Ovary (tissue), 9 donors: ENCODE data around the gene TSKS. TPM values are rescaled to one million over a fixed set of nuclear protein-coding genes. Genes with fewer than 3 reads are reported as not detected.

Experiments
- DNase-seq, 5 donors: peaks; one replicate each; pipeline ENCODE4 v3.0.0-alpha.2; 2019 to 2020
- H3K27ac ChIP-seq, 2 donors: fragments of 200-600 bp; one replicate each; pipeline versions ENCODE4 v1.5.1 to v1.8.0; 2019 to 2022
- H3K27me3 ChIP-seq: fragments of 200-600 bp; one replicate; pipeline ENCODE4 v1.8.0; 2022
- H3K36me3 ChIP-seq: fragments of 200-600 bp; sonication (generic); one replicate; pipeline ENCODE4 v1.5.1; 2019
- H3K4me1 ChIP-seq: one replicate; pipeline ENCODE4 v1.8.1; 2013; ENCODE audit warnings: mild to moderate bottlenecking, moderate library complexity; ENCODE audit not compliant: insufficient read depth
- H3K4me3 ChIP-seq: fragments of 200-600 bp; sonication (generic); one replicate; pipeline ENCODE4 v1.5.1; 2017
- H3K9me3 ChIP-seq, 2 donors: fragments of 200-600 bp in 1 of 2; sonication (generic) in 1 of 2; one replicate each; pipeline versions ENCODE4 v1.5.1 to v1.8.1; 2013 to 2019; ENCODE audit warnings: mild to moderate bottlenecking in 1 of 2, moderate library complexity in 1 of 2
- CTCF ChIP-seq, 3 donors: fragments of 450-650 bp in 2 of 3; fragments of 200-600 bp in 1 of 3; IDR thresholded peaks; one replicate each; pipeline versions ENCODE4 v1.5.1 to v1.8.0; 2016 to 2022; ENCODE audit warnings: antibody characterized with exemption in 3 of 3, mild to moderate bottlenecking in 1 of 3
- EP300 ChIP-seq: sonication (generic); formaldehyde crosslinking; IDR thresholded peaks from one replicate; pipeline ENCODE4 v1.6.1; 2017; ENCODE audit warnings: antibody characterized with exemption
- POLR2A ChIP-seq: fragments of 450-650 bp; IDR thresholded peaks from one replicate; pipeline ENCODE4 v1.6.1; 2017; ENCODE audit warnings: antibody characterized with exemption, mild to moderate bottlenecking, moderate library complexity
- WGBS, 3 donors: extraction: QIAGEN DNeasy Blood & Tissue Kit in 1 of 3; methylation state at CpG; one replicate each; pipeline versions ENCODE4 v1.1.5 to v1.1.7; 2013 to 2017; 5-methylcytosine and 5-hydroxymethylcytosine counted together
- intact Hi-C, 4 donors: fragments of 100-400 bp; cut with DNase I; formaldehyde crosslinking; loops; one replicate each; pipeline versions ENCODE4 v1.11.0 to v1.15.1; 2022 to 2023
- polyA plus RNA-seq, 2 donors: library from polyadenylated mRNA; stranded (reverse); fragments of 200-250 nt in 1 of 2; fragments of 350-450 nt in 1 of 2; fragmentation: Illumina TruSeq in 1 of 2; extraction: RNeasy Lipid Tissue Mini Kit (QIAGEN cat#74804) in 1 of 2; gene quantifications; one replicate each; pipeline ENCODE4 v1.2.3, GENCODE V29; 2013 to 2014
- total RNA-seq, 7 donors: library from RNA; depleted of rRNA in 2 of 7; stranded (reverse); fragments of >200 nt in 2 of 7; fragmentation: NEBNext Ultra II Directional in 3 of 7; extraction: Animal tissue kit (Norgen Biotek cat#: 25700) in 3 of 7; gene quantifications; one replicate each; pipeline versions ENCODE4 v1.1.0 to v1.2.4, GENCODE V29; 2016 to 2023
- donor health status: DM: no; HTN: no; CAD: no; lungs with moderate emphysema.
- donor health status: DM: no; HTN: no; CAD: no.
- donor health status: Bipolar disorder and iron deficiency.
- donor health status: DM: yes; HTN: yes; CAD: no.
- donor health status: DM: no; HTN: no; CAD: no.
- donor health status: DM: yes; HTN: yes; CAD: no.

TSKS gene
- total and polyA plus RNA-seq, 9 donors: 0.15 to 0.71 (median 0.32) TPM; not detected in 4

- no peaks in the 10 kb centered on the region for H3K9me3 ChIP-seq
- H3K4me1 ChIP-seq: peaks cover 3% of the 10 kb centered on the region
- intact Hi-C loops: loop anchor here in 1 of 4 donors (5.0 kb wide), 1 partner anchor 137 kb away; no protein-coding TSS in a partner anchor
- no peaks in the 10 kb centered on the region for H3K27me3 ChIP-seq
- no peak for DNase-seq
- WGBS, 3 donors: 93 to 96% (median 94%) methylated on average over 23 of the region's 23 CpGs
- no peak overlapping the region for H3K4me3 ChIP-seq
- TF ChIP-seq EP300 (no peak), CTCF (IDR thresholded peaks at IDR 0.05) (no peak), POLR2A (no peak)
- no peak overlapping the region for H3K27ac ChIP-seq
- no peaks in the 10 kb centered on the region for H3K36me3 ChIP-seq
Measured at GRCh38 chr19:49744946-49745381, 18.1 kb downstream of the TSKS start.

- TF ChIP-seq POLR2A (no peak), CTCF (IDR thresholded peaks at IDR 0.05) (no peak), EP300 (no peak)
- Histone ChIP-seq H3K36me3 (no peaks in the 10 kb centered on the region), H3K4me1 (peaks cover 3% of the 10 kb centered on the region), H3K9me3 (no peaks in the 10 kb centered on the region), H3K4me3 (no peak overlapping the region), H3K27me3 (no peaks in the 10 kb centered on the region), H3K27ac (no peak overlapping the region)
- DNase-seq: no peak
- 88 to 91% (median 88%) methylated on average over 9 of the region's 9 CpGs for WGBS, 3 donors
- intact Hi-C loops: no loop called here
Measured at GRCh38 chr19:49741210-49741844, 21.8 kb downstream of the TSKS start.

DNA sequence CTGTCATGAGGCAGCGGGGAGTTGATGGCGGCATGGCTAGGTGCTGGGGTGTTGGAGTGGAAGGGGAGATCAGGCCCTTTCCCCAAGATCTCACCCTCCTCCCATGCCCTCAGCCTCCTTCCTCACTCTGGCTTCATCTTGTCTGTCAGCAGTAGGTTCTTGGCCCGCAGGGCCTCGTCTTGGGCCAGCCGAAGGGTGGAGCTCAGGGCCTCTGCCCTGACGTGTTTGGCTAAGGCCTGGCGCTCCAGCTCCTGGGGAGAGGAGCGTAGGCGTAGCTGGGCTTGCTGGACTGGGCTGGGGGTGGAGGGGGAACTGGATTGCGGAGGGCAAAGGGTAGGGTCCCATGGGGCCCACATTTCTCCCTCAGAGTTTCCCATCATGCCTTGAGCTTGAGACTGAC, 23.2 kb downstream of the TSKS start:
- Histone ChIP-seq H3K9me3 (no peaks in the 10 kb centered on the region), H3K4me3 (no peak overlapping the region), H3K27me3 (no peaks in the 10 kb centered on the region), H3K27ac (no peak overlapping the region), H3K4me1 (peaks cover 1% of the 10 kb centered on the region), H3K36me3 (no peaks in the 10 kb centered on the region)
- no peak for DNase-seq
- WGBS, 3 donors: 91 to 94% (median 92%) methylated on average over 10 of the region's 10 CpGs
- intact Hi-C loops: no loop called here
- TF ChIP-seq POLR2A (no peak), EP300 (no peak), CTCF (IDR thresholded peaks at IDR 0.05) (no peak)

DNA sequence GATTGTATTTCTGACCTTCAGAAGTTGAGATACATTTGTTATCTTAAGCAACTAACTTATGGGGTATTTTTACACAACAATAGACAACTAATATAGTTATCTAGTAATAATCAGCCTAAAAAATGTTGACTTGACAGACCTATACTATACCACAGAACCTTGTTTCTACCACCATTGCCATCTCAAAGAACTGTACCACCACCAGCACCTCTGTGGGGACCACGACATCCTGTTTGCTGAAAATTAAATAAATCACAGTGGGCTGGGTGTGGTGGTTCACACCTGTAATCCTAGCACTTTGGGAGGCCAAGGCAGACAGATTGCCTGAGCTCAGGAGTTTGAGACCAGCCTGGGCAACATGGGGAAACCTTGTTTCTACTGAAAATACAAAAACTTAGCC, 24.0 kb downstream of the TSKS start:
- H3K27ac ChIP-seq: no peak overlapping the region
- H3K4me1 ChIP-seq: peaks cover 1% of the 10 kb centered on the region
- H3K36me3 ChIP-seq: no peaks in the 10 kb centered on the region
- no peak for TF ChIP-seq POLR2A
- no peak for TF ChIP-seq CTCF (IDR thresholded peaks at IDR 0.05)
- TF ChIP-seq EP300: no peak
- intact Hi-C loops: no loop called here
- 85 to 89% (median 86%) methylated on average over 1 of the region's 1 CpG for WGBS, 3 donors
- DNase-seq: no peak
- no peaks in the 10 kb centered on the region for H3K27me3 ChIP-seq
- H3K4me3 ChIP-seq: no peak overlapping the region
- no peaks in the 10 kb centered on the region for H3K9me3 ChIP-seq
